Effector memory CD8-positive, alpha-beta T cell (primary cell): ENCODE measurements around the gene TOX2.

Source experiments
- ATAC-seq: fragments of 150-1000 bp; cut with Tn5 transposase; replicated peaks from 2 replicates; pipeline ENCODE4 v1.10.0; 2021; ENCODE audit warnings: mild to moderate bottlenecking, moderate library complexity
- DNase-seq, 3 experiments: peaks; one replicate each; pipeline ENCODE4 v3.0.0; 2021
- H3K27ac Mint-ChIP-seq, 2 donors: one replicate each; pipeline ENCODE4 v1.8.0; 2022; ENCODE audit warnings: mild to moderate bottlenecking in 2 of 2, mixed read lengths in 2 of 2, moderate library complexity in 2 of 2
- H3K27me3 Mint-ChIP-seq, 2 donors: one replicate each; pipeline ENCODE4 v1.8.0; 2022; ENCODE audit warnings: mixed read lengths in 2 of 2
- H3K36me3 Mint-ChIP-seq: one replicate; pipeline ENCODE4 v1.8.0; 2022; ENCODE audit warnings: mild to moderate bottlenecking, moderate library complexity, mixed read lengths; ENCODE audit not compliant: insufficient read depth
- H3K4me1 Mint-ChIP-seq, 2 donors: one replicate each; pipeline ENCODE4 v1.8.0; 2022; ENCODE audit warnings: low read depth in 2 of 2, mixed read lengths in 2 of 2
- H3K4me3 Mint-ChIP-seq, 2 donors: one replicate each; pipeline ENCODE4 v1.8.0; 2022; ENCODE audit warnings: mild to moderate bottlenecking in 2 of 2, mixed read lengths in 2 of 2, moderate library complexity in 2 of 2
- H3K9me3 Mint-ChIP-seq, 2 donors: one replicate each; pipeline ENCODE4 v1.8.0; 2022; ENCODE audit warnings: mixed read lengths in 2 of 2

Gene TOX2

GRCh38 chr20:44023515-44024371 lies 109.1 kb downstream of the TOX2 start:
- H3K36me3 Mint-ChIP-seq = peaks cover 2% of the 10 kb centered on the region
- DNase-seq (no peak), ATAC-seq (no peak)
- H3K4me1 Mint-ChIP-seq = peaks cover 34 to 35% of the 10 kb centered on the region in 2 donors
- H3K4me3 Mint-ChIP-seq = no peak overlapping the region
- H3K27me3 Mint-ChIP-seq = peaks cover 28 to 83% of the 10 kb centered on the region in 2 donors
- H3K27ac Mint-ChIP-seq = no peak overlapping the region
- no peaks in the 10 kb centered on the region for H3K9me3 Mint-ChIP-seq

DNA sequence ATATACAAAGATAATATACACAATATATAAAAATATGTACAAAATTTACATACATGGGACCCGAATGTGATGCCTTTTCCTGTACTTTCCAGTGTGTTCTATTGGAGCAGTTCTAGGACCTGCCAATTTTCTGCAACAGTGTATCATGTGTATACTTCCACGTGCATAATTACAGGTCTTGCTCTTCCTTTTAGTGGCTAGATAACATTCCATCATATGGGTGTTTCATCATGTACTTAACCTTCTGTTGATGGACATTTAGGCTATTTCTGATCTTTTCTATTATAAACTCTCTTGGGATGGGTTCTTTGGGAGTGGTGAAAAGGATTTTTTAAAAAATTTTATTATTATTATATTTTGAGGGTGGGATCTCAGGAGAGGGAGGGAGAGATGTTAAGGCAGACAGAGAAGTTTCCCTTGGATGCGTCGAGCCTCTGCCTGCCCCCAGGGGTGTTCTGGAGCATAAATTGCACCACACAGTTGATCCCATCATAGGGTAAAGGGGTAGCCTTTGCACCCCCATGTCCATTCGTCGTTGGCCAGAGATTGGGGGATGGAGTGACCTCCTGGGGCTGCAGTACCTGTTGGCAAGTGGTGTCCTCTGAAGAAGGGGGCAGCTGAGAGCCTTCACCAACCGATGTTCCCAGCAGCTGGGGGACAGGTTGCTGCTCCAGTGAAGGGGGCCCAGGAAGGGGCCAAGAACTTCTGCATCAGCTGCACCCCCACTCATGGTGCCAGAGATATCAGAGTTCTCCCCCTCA lies 110.3 kb downstream of the TOX2 start:
- no peaks in the 10 kb centered on the region for H3K9me3 Mint-ChIP-seq
- DNase-seq (no peak), ATAC-seq (no peak)
- H3K27ac Mint-ChIP-seq = no peak overlapping the region
- H3K27me3 Mint-ChIP-seq = peaks cover 32 to 91% of the 10 kb centered on the region in 2 donors
- no peak overlapping the region for H3K4me3 Mint-ChIP-seq
- peaks cover 6% of the 10 kb centered on the region for H3K36me3 Mint-ChIP-seq
- peaks cover 34 to 35% of the 10 kb centered on the region in 2 donors for H3K4me1 Mint-ChIP-seq

DNA sequence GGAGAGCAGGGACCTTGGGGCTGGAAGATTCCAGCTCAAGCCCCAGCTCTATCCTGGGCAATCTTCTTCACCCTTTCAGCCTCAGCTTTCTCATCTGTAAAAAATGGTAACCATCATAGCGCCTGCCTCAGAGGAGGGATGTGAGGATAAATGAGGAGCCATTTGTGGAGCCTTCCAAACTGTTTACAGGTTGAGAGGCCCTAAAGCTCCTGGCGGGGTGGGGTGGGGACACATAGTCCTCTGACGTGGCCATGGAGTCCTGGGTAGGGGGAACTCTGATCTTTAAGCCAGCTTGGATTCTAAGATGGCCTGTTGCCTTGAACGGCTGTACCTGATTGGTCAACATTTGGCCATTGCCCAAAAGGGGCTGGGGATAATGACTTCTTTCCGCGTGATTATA lies 111.1 kb downstream of the TOX2 start:
- H3K9me3 Mint-ChIP-seq = peaks cover 0 to 7% of the 10 kb centered on the region in 2 donors
- no peak for DNase-seq
- H3K4me3 Mint-ChIP-seq = no peak overlapping the region
- H3K36me3 Mint-ChIP-seq = peaks cover 6% of the 10 kb centered on the region
- peaks cover 35 to 96% of the 10 kb centered on the region in 2 donors for H3K27me3 Mint-ChIP-seq
- peaks cover 37 to 39% of the 10 kb centered on the region in 2 donors for H3K4me1 Mint-ChIP-seq
- ATAC-seq = no peak
- H3K27ac Mint-ChIP-seq = no peak overlapping the region

DNA sequence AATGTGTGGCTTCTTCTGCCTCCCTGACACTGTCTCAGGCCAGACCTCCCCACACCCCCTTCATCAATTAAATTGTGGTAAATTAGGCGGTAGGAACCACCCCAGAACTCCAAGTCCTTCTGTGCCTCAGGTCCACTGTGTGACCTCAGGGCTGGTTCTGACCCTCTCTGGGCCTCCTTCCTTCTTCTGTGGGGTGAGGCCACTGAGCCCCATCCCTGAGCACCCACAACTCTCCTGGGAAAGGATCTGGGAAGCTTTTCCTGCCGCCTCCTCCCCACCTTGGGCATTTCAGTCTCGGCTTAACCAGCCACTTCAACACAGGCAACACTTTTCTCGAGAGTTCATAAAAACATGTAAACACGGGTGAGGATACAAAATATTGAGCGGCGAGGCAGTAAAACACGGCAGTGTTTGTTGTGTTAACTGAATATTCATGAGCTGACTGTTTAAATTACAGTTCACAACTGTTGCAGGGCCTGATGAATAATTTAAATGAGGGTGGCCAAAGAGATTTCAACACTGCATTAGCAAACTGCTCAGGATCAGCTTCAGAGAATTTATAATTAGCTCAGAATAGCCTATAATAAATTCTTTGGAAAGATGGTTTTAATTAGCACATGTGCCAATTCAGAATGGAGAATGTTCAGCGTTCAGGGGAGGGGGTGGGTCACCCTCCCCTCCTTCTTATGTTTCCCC lies 112.1 kb downstream of the TOX2 start:
- H3K36me3 Mint-ChIP-seq = peaks cover 6% of the 10 kb centered on the region
- peaks cover 35 to 37% of the 10 kb centered on the region in 2 donors for H3K4me1 Mint-ChIP-seq
- peaks cover 0 to 7% of the 10 kb centered on the region in 2 donors for H3K9me3 Mint-ChIP-seq
- H3K4me3 Mint-ChIP-seq = no peak overlapping the region
- DNase-seq (no peak), ATAC-seq (no peak)
- no peak overlapping the region for H3K27ac Mint-ChIP-seq
- peaks cover 41 to 96% of the 10 kb centered on the region in 2 donors for H3K27me3 Mint-ChIP-seq

- ATAC-seq (no peak), DNase-seq (no peak)
- H3K9me3 Mint-ChIP-seq = peaks cover 0 to 7% of the 10 kb centered on the region in 2 donors
- H3K36me3 Mint-ChIP-seq = peaks cover 6% of the 10 kb centered on the region
- H3K27ac Mint-ChIP-seq = no peak overlapping the region
- peaks cover 43 to 96% of the 10 kb centered on the region in 2 donors for H3K27me3 Mint-ChIP-seq
- H3K4me1 Mint-ChIP-seq = peaks cover 37 to 43% of the 10 kb centered on the region in 2 donors
- peak overlapping the region in 1 of 2 donors; percentile 79 for H3K4me3 Mint-ChIP-seq
These were observed 112.8 kb downstream of the TOX2 start for GRCh38 chr20:44027343-44028002.

GRCh38 chr20:44028003-44028730 lies 113.5 kb downstream of the TOX2 start:
- H3K27me3 Mint-ChIP-seq = peaks cover 36 to 90% of the 10 kb centered on the region in 2 donors
- ATAC-seq (no peak), DNase-seq (no peak)
- H3K36me3 Mint-ChIP-seq = peaks cover 6% of the 10 kb centered on the region
- H3K27ac Mint-ChIP-seq = peak overlapping the region in 1 of 2 donors; percentile 89
- peaks cover 38 to 50% of the 10 kb centered on the region in 2 donors for H3K4me1 Mint-ChIP-seq
- H3K4me3 Mint-ChIP-seq = peak overlapping the region; percentile 74 to 79
- H3K9me3 Mint-ChIP-seq = peaks cover 0 to 7% of the 10 kb centered on the region in 2 donors

DNA sequence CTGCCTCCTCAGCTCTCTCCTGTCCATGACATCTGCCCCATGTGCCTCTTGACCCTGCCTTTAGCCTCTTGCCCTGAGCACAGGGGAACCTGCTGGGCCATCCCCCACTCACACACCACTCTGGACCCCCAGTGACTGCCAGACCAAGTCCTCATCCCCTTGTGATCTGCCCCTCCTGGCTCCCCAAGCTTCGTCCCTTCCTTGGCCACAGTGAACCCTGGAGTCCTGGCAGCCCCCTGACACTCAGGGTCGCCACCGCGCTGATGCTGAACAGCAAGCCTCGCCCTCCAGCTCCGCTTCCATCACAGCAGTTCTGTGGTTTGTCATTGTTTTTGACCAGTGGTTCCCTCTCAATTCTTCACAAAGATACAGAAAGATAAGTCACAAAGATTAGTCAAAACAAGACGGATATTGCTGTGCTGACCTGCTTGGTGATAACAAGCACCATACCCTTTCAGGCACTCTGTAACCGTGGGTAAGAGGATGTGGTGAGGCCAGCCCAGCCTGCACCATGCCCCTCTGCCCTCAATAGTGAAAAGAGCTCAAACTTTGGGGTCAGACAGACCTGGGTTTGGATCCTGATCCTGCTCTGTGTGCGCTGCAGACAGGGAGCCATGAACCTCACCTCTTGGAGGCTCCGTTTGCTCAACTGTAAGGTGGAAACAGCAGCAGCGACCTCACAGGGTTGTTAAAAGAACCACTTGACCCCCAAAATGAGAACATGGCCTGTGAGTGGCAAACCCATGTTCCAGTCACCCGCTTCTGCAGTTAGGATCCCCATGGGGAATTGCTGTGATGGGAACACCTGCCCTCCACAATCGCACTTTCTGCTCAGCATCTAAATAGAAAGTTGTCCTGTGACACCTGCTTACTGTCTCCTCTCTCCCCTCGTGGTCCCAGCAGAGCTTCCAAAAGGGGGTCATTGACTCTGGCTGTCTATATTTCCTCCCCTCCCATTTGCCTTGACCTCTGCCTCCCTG lies 114.5 kb downstream of the TOX2 start:
- H3K4me1 Mint-ChIP-seq = peaks cover 40 to 58% of the 10 kb centered on the region in 2 donors
- peaks cover 4% of the 10 kb centered on the region for H3K36me3 Mint-ChIP-seq
- H3K27ac Mint-ChIP-seq = peak overlapping the region; percentile 78 to 89
- peak overlapping the region; percentile 74 to 79 for H3K4me3 Mint-ChIP-seq
- peaks cover 27 to 85% of the 10 kb centered on the region in 2 donors for H3K27me3 Mint-ChIP-seq
- DNase-seq (peak in 1 of 3 experiments; percentile 23), ATAC-seq (peak; percentile 86)
- H3K9me3 Mint-ChIP-seq = peaks cover 0 to 7% of the 10 kb centered on the region in 2 donors

DNA sequence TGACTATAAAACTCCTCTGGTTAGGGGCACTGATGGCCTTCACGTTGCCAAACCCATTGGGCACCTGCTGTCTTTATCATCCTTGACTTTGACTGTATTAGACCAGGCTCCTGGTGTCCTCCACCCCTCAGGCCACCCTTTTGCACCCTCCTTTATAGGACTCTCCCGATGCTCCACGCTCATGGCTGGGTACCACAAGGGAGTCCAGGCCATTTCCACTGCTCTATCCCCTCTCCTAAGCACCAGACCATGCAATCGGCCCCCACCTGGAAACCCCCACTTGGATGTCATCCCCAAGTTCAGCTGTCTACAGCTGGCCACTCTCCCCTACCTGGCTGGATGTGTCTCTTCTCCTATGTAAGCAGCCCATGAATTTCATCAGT lies 115.2 kb downstream of the TOX2 start:
- ATAC-seq (no peak), DNase-seq (no peak)
- H3K4me3 Mint-ChIP-seq = peak overlapping the region; percentile 62 to 74
- peaks cover 40 to 58% of the 10 kb centered on the region in 2 donors for H3K4me1 Mint-ChIP-seq
- peaks cover 27 to 85% of the 10 kb centered on the region in 2 donors for H3K27me3 Mint-ChIP-seq
- H3K36me3 Mint-ChIP-seq = peaks cover 4% of the 10 kb centered on the region
- H3K27ac Mint-ChIP-seq = peak overlapping the region; percentile 3 to 78
- H3K9me3 Mint-ChIP-seq = peaks cover 0 to 7% of the 10 kb centered on the region in 2 donors

GRCh38 chr20:44030394-44030793 lies 115.7 kb downstream of the TOX2 start:
- H3K4me3 Mint-ChIP-seq = peak overlapping the region in 1 of 2 donors; percentile 62
- peaks cover 0 to 7% of the 10 kb centered on the region in 2 donors for H3K9me3 Mint-ChIP-seq
- H3K36me3 Mint-ChIP-seq = peaks cover 4% of the 10 kb centered on the region
- peaks cover 27 to 85% of the 10 kb centered on the region in 2 donors for H3K27me3 Mint-ChIP-seq
- H3K27ac Mint-ChIP-seq = no peak overlapping the region
- peaks cover 40 to 58% of the 10 kb centered on the region in 2 donors for H3K4me1 Mint-ChIP-seq
- ATAC-seq (no peak), DNase-seq (no peak)

DNA sequence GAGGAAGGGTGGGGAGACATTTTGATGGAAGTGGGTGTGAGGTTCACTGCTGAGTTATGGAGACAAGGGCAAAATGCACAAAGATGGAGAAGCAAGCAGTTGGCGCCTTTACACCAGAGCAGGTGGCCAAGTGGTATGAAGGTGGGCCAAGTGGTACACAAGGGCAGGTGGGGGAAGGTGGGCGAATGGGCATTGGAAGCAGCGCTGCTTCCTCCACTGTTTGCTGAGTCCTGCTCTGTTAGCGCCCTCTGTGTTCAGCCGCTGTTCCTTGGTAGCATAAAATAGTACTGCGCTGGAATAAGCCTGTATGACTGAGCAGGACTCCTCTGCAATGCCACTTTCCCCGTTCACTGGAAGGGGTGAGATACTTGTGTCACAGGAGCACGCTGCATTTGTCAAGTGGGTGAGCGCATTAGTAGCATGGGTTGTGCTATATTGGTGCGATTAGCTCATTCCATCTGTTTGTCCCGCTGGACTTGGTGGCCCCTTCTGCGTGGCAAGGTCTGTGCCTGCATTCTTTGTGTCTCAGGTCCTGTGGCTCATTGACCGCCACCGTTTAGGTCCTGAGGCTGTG lies 116.4 kb downstream of the TOX2 start:
- H3K4me3 Mint-ChIP-seq = no peak overlapping the region
- H3K9me3 Mint-ChIP-seq = peaks cover 0 to 7% of the 10 kb centered on the region in 2 donors
- peaks cover 27 to 84% of the 10 kb centered on the region in 2 donors for H3K27me3 Mint-ChIP-seq
- peaks cover 4% of the 10 kb centered on the region for H3K36me3 Mint-ChIP-seq
- DNase-seq (no peak), ATAC-seq (no peak)
- peaks cover 40 to 58% of the 10 kb centered on the region in 2 donors for H3K4me1 Mint-ChIP-seq
- H3K27ac Mint-ChIP-seq = no peak overlapping the region
